GM21367 (cell line): ENCODE data around the gene CFHR2.

Experiments
- ATAC-seq: cut with Tn5 transposase; IDR thresholded peaks from one replicate; pipeline ENCODE4 v1.9.1; 2021; ENCODE audit not compliant: unreplicated experiment

CFHR2 gene

DNA sequence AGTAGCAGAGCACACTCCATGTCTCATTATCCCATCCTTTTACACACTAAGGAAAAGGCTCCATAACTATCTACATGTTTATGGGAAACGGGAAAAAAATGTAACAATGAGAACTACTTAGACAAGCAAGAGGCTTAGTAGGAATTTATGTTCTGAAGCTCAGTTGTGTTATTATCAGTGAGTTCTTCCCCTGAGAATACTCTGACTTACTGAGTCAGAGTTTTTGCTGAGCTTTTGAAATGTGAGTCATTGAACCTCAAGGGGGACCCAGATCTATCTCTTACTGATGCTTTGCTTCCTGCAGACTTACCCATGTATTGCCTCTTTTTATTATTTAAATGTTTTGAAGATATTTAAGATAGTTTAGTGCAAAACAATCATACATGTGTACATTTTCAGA is 53.9 kb downstream of the CFHR2 start:
- no peak for ATAC-seq

DNA sequence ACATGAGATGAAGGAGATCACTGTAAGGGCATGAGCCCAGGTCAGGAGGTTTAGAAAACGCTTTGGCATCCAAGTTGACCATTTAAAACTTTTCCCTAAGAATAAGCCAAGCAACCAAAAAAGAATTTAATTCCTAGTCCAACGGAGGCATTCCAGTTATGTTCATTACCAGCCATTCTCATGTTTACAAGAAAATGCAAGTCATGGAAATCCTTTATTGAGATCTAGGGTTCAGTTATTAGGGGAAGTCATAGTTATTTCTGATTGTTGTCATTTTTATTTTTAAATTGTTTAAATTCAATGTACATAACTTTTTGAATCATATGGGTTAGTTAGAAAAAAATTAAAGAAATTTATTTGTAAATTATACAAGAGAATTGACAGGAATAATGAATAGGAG is 58.3 kb downstream of the CFHR2 start:
- no peak for ATAC-seq

DNA sequence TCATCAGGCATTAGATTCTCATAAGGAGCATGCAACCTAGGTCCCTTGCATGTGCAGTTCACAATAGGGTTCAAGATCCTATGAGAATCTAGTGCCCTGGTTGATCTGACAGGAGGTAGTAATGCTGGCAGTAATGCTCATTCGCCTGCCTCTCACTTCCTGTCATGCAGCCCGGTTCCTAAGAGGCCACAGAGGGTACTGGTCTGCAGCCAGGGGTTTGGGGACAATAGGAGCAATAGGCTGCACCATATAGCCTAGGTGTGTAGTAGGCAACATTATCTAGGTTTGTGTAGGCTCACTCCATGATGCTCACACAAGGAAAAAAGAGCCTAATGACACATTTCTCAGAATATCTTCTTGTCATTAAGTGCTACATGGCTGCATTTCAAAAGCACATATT is 59.6 kb downstream of the CFHR2 start:
- no peak for ATAC-seq

DNA sequence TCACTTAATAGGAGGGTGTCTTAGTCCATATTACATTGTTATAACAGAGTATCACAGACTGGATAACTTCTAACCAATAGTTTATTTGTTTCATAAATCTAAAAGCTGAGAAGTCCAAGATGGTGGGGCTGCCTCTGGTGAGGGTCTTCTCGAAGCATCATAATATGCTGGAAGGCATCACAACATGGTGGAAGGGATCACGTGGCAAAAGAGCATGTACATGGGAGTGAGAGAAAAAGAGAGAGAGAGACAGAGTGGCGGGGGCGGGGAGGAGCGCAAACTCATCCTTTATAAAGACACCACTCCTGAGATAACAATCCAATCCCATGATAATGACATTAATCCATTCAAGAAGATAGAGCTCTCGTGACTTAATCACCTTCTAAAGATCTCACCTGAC is 65.3 kb downstream of the CFHR2 start:
- ATAC-seq: no peak
